AG04450 (cell line): ENCODE measurements around the gene CDC25C. TPM values are rescaled to one million over a fixed set of nuclear protein-coding genes. Genes with fewer than 3 reads are reported as not detected.
A peak's percentile ranks its signal among the peaks of the same experiment; 100 is the strongest.

Experiments
- CTCF ChIA-PET: fragments of 300-600, 350-600 bp; formaldehyde crosslinking; extraction: SDS; loops from one replicate; lab custom pipeline; 2022; ENCODE audit warnings: antibody characterized with exemption, inconsistent platforms; lab: Charles Lee
- POLR2A ChIA-PET: fragments of 350-600 bp; formaldehyde crosslinking; extraction: SDS; loops from one replicate; lab custom pipeline; 2021; ENCODE audit warnings: antibody characterized with exemption, inconsistent platforms; lab: Yijun Ruan, JAX
- DNase-seq: peaks from one replicate; pipeline ENCODE4 v3.0.0-alpha.2; 2011; ENCODE audit warnings: low read depth, low spot score
- H3K27ac ChIP-seq: one replicate; pipeline ENCODE4 v1.5.1; 2012; ENCODE audit warnings: low read depth, low read length, control low read depth
- H3K27me3 ChIP-seq: one replicate; pipeline ENCODE4 v1.6.0; 2012; ENCODE audit warnings: low read length; ENCODE audit not compliant: control insufficient read depth, insufficient read depth
- H3K4me3 ChIP-seq: 2 replicates; pipeline ENCODE4 v1.5.1; 2011; ENCODE audit warnings: mild to moderate bottlenecking, low read depth, low read length, control low read depth
- H3K9me3 ChIP-seq: 2 replicates; pipeline ENCODE4 v1.5.1; 2012; ENCODE audit warnings: low read length; ENCODE audit not compliant: control insufficient read depth, insufficient read depth
- polyA plus RNA-seq: library from polyadenylated mRNA; depleted of rRNA; stranded (reverse); fragments of >200 nt; gene quantifications from 2 replicates; pipeline ENCODE4 v1.2.3, GENCODE V29; 2011
- TF ChIP-seq, protein P1 (sequence below): IDR thresholded peaks from 2 replicates; pipeline ENCODE4 v1.5.1; 2011; ENCODE audit warnings: low read depth, low read length, control low read depth, inconsistent platforms

CDC25C gene
- polyA plus RNA-seq, 1 experiment: 4.8 TPM

DNA sequence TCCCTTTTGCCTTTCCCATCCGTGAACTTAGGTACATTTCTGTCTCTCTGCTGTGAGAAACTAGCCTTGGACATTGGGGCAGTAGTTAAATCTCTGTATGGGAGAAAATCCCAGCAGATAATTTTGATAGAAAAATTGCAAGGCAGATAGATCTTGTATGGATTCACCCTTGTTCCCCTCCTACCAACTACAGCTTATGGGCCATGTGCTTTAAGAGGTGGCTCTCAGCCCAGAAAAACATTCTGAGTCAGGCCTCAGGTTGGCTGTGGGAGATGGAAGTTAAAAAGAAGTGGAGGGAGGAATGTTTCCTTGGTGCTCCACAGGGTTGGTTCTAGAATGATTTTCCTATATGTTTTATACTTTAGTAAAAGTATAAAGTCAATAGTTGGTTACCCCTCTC is 19.5 kb upstream of the CDC25C start:
- no peak overlapping the region for H3K27ac ChIP-seq
- peaks cover 6% of the 10 kb centered on the region for H3K9me3 ChIP-seq
- H3K4me3 ChIP-seq: no peak overlapping the region
- ChIA-PET CTCF (interaction anchor here (1.0 to 4.8 kb wide), 10 partner anchors 11 to 315 kb away, joined by 3 to 169 read pairs (median 18); partner anchors contain the start of genes CDC23, CDC25C and FAM53C), POLR2A (interaction anchor here (5.9 kb wide), 1 partner anchor 13 kb away, joined by 88 read pairs; the partner anchor contains the start of gene FAM53C)
- DNase-seq: peak; percentile 41
- no peaks in the 10 kb centered on the region for H3K27me3 ChIP-seq
- TF ChIP-seq, protein P1, sequence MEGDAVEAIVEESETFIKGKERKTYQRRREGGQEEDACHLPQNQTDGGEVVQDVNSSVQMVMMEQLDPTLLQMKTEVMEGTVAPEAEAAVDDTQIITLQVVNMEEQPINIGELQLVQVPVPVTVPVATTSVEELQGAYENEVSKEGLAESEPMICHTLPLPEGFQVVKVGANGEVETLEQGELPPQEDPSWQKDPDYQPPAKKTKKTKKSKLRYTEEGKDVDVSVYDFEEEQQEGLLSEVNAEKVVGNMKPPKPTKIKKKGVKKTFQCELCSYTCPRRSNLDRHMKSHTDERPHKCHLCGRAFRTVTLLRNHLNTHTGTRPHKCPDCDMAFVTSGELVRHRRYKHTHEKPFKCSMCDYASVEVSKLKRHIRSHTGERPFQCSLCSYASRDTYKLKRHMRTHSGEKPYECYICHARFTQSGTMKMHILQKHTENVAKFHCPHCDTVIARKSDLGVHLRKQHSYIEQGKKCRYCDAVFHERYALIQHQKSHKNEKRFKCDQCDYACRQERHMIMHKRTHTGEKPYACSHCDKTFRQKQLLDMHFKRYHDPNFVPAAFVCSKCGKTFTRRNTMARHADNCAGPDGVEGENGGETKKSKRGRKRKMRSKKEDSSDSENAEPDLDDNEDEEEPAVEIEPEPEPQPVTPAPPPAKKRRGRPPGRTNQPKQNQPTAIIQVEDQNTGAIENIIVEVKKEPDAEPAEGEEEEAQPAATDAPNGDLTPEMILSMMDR: no peak

DNA sequence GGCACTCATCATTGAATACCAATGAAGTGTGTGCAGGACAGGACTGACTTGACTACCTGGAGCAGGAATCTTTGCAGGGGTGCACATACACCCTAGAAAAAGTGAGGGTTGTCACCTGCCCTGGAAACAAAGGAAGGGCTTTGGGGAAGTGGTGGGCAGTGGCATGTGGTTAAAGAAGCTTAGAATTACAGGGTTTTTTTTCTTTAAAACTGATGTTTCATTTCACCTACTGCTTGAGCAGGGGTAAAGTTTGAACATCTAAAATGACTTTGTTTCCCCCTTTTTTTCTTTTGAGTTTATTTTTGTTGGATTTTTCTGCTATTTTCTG is 18.9 kb upstream of the CDC25C start:
- Histone ChIP-seq H3K9me3 (peaks cover 6% of the 10 kb centered on the region), H3K27me3 (no peaks in the 10 kb centered on the region), H3K4me3 (no peak overlapping the region), H3K27ac (no peak overlapping the region)
- ChIA-PET POLR2A (interaction anchor here (5.9 kb wide), 1 partner anchor 12 kb away, joined by 88 read pairs; the partner anchor contains the start of gene FAM53C), CTCF (interaction anchor here (1.0 to 4.8 kb wide), 3 partner anchors 11 to 315 kb away, joined by 3 to 169 read pairs (median 34); partner anchors contain the start of gene FAM53C)
- TF ChIP-seq, protein P1: no peak
- DNase-seq: no peak

DNA sequence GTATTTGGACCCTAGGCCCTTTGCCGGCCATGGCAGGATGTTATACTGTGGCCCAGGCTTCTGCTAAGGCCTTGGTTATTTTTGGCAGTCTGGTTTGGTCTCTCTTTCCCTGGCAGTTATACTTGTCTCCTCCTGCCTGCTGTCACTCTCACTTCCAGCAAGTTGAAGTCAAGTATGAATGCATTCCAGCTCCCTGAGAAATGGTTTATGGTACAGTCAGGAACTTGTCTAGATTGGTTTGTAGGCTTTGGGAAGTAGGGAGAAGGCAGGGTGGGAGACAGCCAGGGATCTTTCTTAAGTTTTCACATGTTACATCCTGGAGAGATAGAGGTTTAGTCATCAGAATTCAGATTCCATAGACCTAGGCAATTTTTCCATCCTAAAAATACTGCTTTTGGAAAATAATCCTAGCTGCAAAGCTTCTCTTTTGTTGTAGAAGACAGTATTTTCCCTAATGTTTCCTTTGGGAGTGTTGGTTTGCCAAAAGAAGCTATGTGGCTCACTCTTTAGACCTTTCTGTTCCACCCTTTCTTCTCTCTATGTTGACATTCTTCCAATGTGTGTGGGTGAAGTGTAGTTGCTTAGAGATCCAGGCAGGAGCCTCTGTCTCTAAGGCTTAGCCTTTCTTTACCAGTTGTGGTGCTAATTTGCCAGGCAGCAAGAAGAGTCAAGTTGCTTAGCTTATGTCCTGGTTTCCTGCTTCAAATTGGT is 18.4 kb upstream of the CDC25C start:
- no peak overlapping the region for H3K27ac ChIP-seq
- TF ChIP-seq, protein P1: no peak
- H3K9me3 ChIP-seq: peaks cover 6% of the 10 kb centered on the region
- ChIA-PET CTCF (interaction anchor here (1.0 to 4.8 kb wide), 3 partner anchors 10 to 314 kb away, joined by 3 to 169 read pairs (median 34); partner anchors contain the start of gene FAM53C), POLR2A (interaction anchor here (5.9 kb wide), 1 partner anchor 12 kb away, joined by 88 read pairs; the partner anchor contains the start of gene FAM53C)
- no peak overlapping the region for H3K4me3 ChIP-seq
- no peaks in the 10 kb centered on the region for H3K27me3 ChIP-seq
- no peak for DNase-seq

DNA sequence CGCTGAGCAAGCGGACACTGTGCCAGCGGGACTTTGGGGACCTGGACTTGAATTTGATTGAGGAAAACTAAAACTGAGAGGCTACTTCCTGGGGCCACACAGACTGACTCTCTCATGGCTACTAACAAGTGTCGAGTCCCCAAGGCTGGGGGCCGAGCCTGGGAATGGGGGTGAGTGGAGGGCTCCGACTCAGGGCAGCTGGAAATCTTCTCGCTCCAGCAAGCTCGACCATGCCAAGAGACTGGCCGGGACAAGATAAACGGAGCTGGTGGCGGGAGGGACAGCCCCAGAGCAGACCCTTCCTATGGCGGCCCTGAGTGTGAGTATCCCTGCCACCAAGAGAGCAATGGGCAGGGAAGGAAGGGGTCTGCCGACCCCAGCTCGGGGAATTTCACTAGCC is 15.3 kb upstream of the CDC25C start:
- ChIA-PET CTCF (no interaction called here), POLR2A (no interaction called here)
- no peak overlapping the region for H3K27ac ChIP-seq

More for the DNA sequence above, 15.3 kb upstream of the CDC25C start:
- H3K27me3 ChIP-seq: no peaks in the 10 kb centered on the region
- DNase-seq: no peak
- no peak overlapping the region for H3K4me3 ChIP-seq
- TF ChIP-seq, protein P1: no peak
- peaks cover under 1% of the 10 kb centered on the region for H3K9me3 ChIP-seq
